Measurements from ENCODE around the gene ANKDD1A. TPM values are rescaled to one million over a fixed set of nuclear protein-coding genes. Genes with fewer than 3 reads are reported as not detected.
A peak's percentile ranks its signal among the peaks of the same experiment; 100 is the strongest.

Gene ANKDD1A
- total RNA-seq, 1 donor from 2014 or later = 6.8 TPM

DNA sequence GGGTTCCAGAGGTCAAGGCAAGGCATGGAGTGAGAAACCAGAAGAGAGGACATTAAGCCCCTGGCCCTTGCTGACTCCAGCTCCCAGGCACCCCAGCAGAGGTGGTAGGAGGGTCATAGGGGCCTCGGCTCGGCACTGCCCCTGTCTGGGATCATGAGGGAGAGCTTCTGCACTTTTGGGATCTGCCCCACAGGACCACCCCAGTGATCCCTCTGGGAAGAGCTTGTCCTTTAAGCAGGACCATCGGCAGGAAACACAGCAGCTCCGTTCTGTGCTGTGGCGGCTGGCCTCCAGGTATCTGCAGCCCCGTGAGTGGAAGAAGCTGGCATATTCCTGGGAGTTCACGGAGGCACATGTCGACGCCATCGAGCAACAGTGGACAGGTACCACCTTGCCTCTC, 35.5 kb downstream of the ANKDD1A start:
- H3K4me1 Mint-ChIP-seq (ENCODE audit: low read depth, unreplicated experiment) = peaks cover 3% of the 10 kb centered on the region
- H3K4me3 Mint-ChIP-seq (ENCODE audit: unreplicated experiment) = no peak overlapping the region
- DNase-seq = no peak
- H3K27me3 Mint-ChIP-seq (ENCODE audit: unreplicated experiment) = peaks cover 8% of the 10 kb centered on the region
- peaks cover 2% of the 10 kb centered on the region for H3K9me3 Mint-ChIP-seq (ENCODE audit: unreplicated experiment)
- TF ChIP-seq CTCF (IDR thresholded peaks at IDR 0.05; ENCODE audit: partially characterized antibody, unreplicated experiment) = no peak
- H3K36me3 Mint-ChIP-seq (ENCODE audit: unreplicated experiment) = peaks cover 3% of the 10 kb centered on the region
- H3K27ac Mint-ChIP-seq (ENCODE audit: unreplicated experiment) = no peak overlapping the region

GRCh38 chr15:64948916-64949315, 37.2 kb downstream of the ANKDD1A start:
- DNase-seq = no peak
- peaks cover 12% of the 10 kb centered on the region for H3K9me3 Mint-ChIP-seq (ENCODE audit: unreplicated experiment)
- H3K4me3 Mint-ChIP-seq (ENCODE audit: unreplicated experiment) = peak overlapping the region; percentile 25
- H3K36me3 Mint-ChIP-seq (ENCODE audit: unreplicated experiment) = peaks cover 20% of the 10 kb centered on the region
- no peak for TF ChIP-seq CTCF (IDR thresholded peaks at IDR 0.05; ENCODE audit: partially characterized antibody, unreplicated experiment)
- H3K4me1 Mint-ChIP-seq (ENCODE audit: low read depth, unreplicated experiment) = peaks cover 3% of the 10 kb centered on the region
- H3K27me3 Mint-ChIP-seq (ENCODE audit: unreplicated experiment) = peaks cover 13% of the 10 kb centered on the region
- no peak overlapping the region for H3K27ac Mint-ChIP-seq (ENCODE audit: unreplicated experiment)

DNA sequence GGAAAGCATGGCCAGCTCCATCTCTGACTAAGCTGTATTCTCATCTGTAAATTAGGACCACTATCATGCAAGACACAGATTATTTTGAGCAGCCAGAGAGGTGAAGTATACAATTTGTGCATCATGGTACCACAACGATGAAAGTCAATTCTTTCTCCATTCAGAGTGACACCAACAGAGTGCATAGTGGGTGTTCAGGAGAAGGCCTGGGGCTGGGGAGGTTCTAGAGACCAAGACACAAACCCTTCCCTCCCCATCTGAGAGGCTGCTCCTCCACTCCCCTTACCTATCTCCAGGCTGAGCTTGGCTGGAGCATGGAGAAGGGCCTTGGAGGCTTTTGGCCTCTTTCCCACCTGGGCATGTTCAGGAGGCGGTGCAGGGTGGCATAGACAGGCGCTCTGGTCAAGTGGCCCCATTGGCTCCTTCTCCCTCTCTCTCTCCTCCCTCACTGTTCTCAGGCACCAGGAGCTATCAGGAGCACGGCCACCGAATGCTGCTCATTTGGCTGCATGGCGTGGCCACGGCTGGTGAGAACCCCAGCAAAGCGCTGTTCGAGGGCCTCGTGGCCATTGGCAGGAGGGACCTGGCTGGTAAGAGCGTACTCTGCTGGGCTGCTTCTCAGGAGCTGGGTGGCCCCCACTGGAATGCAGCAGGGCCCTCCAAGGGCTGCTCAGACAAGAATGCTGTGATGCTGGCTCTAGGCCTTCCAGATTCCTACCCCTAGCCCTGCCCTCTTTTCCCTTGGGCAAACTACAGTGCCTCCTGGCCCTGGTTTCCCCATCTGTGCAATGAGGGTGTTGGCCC, 37.9 kb downstream of the ANKDD1A start:
- no peak overlapping the region for H3K27ac Mint-ChIP-seq (ENCODE audit: unreplicated experiment)
- TF ChIP-seq CTCF (IDR thresholded peaks at IDR 0.05; ENCODE audit: partially characterized antibody, unreplicated experiment) = no peak
- no peak overlapping the region for H3K4me3 Mint-ChIP-seq (ENCODE audit: unreplicated experiment)
- H3K9me3 Mint-ChIP-seq (ENCODE audit: unreplicated experiment) = peaks cover 14% of the 10 kb centered on the region
- peaks cover 27% of the 10 kb centered on the region for H3K36me3 Mint-ChIP-seq (ENCODE audit: unreplicated experiment)
- H3K4me1 Mint-ChIP-seq (ENCODE audit: low read depth, unreplicated experiment) = peaks cover 3% of the 10 kb centered on the region
- H3K27me3 Mint-ChIP-seq (ENCODE audit: unreplicated experiment) = peaks cover 13% of the 10 kb centered on the region
- DNase-seq = no peak

DNA sequence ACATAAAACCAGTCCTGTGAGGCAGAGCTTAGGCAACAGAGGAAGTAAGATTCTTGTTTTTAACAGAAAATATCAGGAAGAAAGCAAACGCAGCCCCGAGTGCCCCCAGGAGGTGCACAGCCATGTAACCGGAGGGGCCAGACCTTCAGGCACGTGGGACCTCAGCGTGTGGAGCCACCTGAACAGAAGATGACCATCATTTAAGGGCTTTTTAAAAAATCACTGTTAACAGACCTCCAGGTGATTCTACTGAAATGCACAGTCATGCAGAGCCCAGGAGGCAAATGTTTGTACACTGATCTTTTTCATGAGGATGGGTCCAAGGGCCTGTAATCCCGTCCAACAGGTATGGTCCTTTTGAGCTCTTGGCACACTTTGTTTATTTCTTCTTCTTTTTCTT, 39.2 kb downstream of the ANKDD1A start:
- Mint-ChIP-seq H3K4me1 (ENCODE audit: low read depth, unreplicated experiment) (peaks cover 3% of the 10 kb centered on the region), H3K36me3 (ENCODE audit: unreplicated experiment) (peaks cover 37% of the 10 kb centered on the region), H3K9me3 (ENCODE audit: unreplicated experiment) (peaks cover 19% of the 10 kb centered on the region), H3K4me3 (ENCODE audit: unreplicated experiment) (no peak overlapping the region), H3K27ac (ENCODE audit: unreplicated experiment) (no peak overlapping the region), H3K27me3 (ENCODE audit: unreplicated experiment) (peaks cover 13% of the 10 kb centered on the region)
- DNase-seq = no peak
- no peak for TF ChIP-seq CTCF (IDR thresholded peaks at IDR 0.05; ENCODE audit: partially characterized antibody, unreplicated experiment)

DNA sequence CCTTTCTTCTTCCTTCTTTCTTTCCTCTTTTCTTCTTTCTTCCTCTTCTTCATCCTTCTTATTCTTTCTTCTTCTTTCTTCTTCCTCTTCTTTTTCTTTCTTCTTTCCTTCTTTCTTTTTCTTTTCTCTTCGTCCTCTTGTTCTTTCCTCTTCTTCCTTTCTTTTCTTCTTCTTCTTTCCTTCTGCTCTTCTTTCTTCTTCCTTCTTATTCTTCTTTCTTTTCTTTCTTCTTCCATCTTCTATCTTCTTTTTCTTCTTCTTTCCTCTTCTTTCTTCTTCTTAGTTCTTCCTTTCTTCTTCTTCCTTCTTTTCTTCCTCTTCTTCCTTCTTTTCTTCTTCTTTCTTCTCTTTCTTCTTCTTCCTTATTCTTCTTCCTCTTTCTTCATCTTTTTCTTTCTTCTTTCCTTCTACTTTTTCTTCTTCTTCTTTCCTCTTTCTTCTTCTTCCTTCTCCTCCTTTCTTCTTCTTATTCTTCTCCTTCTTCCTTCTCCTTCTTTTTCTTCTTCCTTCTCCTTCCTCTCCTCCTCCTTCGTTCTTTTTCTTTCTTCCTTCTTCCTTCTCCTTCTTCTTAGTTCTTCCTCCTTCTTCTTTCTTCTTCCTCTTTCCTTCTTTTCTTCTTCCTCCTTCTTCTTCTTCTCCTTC, 40.2 kb downstream of the ANKDD1A start:
- Mint-ChIP-seq H3K27ac (ENCODE audit: unreplicated experiment) (no peak overlapping the region), H3K4me1 (ENCODE audit: low read depth, unreplicated experiment) (peaks cover 3% of the 10 kb centered on the region), H3K36me3 (ENCODE audit: unreplicated experiment) (peaks cover 37% of the 10 kb centered on the region), H3K9me3 (ENCODE audit: unreplicated experiment) (peaks cover 19% of the 10 kb centered on the region), H3K4me3 (ENCODE audit: unreplicated experiment) (no peak overlapping the region), H3K27me3 (ENCODE audit: unreplicated experiment) (peaks cover 13% of the 10 kb centered on the region)
- TF ChIP-seq CTCF (IDR thresholded peaks at IDR 0.05; ENCODE audit: partially characterized antibody, unreplicated experiment) = no peak
- no peak for DNase-seq

Measured in glutamatergic neuron (in vitro differentiated cells).